GM23338 (cell line): Measurements from ENCODE around the gene FUT2. TPM values are rescaled to one million over a fixed set of nuclear protein-coding genes. Genes with fewer than 3 reads are reported as not detected.
A peak's percentile ranks its signal among the peaks of the same experiment; 100 is the strongest.

ENCODE experiments used
- ATAC-seq: fragments of 200-7000 bp; cut with Tn5 transposase; 3 replicates; pipeline ENCODE4 v1.9.1; 2020
- DNase-seq: peaks from one replicate; pipeline ENCODE4 v3.0.0-alpha.2; 2015; ENCODE audit warnings: low spot score
- H2AFZ ChIP-seq: fragments of 200-600 bp; sonication (generic); 2 replicates; pipeline ENCODE4 v1.8.0; 2016; ENCODE audit warnings: antibody characterized with exemption, mild to moderate bottlenecking, moderate library complexity
- H3F3A ChIP-seq: fragments of 200-600 bp; sonication (generic); replicated peaks from 2 replicates; pipeline ENCODE4 v1.8.0; 2017; ENCODE audit warnings: antibody characterized with exemption, mixed run types, low read depth
- H3K27ac ChIP-seq: fragments of 200-600 bp; sonication (generic); 2 replicates; pipeline ENCODE4 v1.6.1; 2016; ENCODE audit warnings: low read depth
- H3K27me3 ChIP-seq: fragments of 200-600 bp; sonication (generic); 2 replicates; pipeline ENCODE4 v1.8.0; 2016; ENCODE audit warnings: mild to moderate bottlenecking, mixed run types, moderate library complexity; ENCODE audit not compliant: insufficient read depth
- H3K36me3 ChIP-seq: fragments of 200-600 bp; sonication (generic); 2 replicates; pipeline ENCODE4 v1.8.0; 2016; ENCODE audit warnings: mild to moderate bottlenecking; ENCODE audit not compliant: insufficient read depth
- H3K4me1 ChIP-seq: fragments of 200-600 bp; sonication (generic); 2 replicates; pipeline ENCODE4 v1.8.0; 2016; ENCODE audit warnings: mild to moderate bottlenecking, moderate library complexity; ENCODE audit not compliant: insufficient read depth
- H3K4me2 ChIP-seq: fragments of 200-600 bp; sonication (generic); 2 replicates; pipeline ENCODE4 v1.7.1; 2017; ENCODE audit warnings: mixed run types
- H3K4me3 ChIP-seq: fragments of 200-600 bp; sonication (generic); 2 replicates; pipeline ENCODE4 v1.6.1; 2016; ENCODE audit warnings: mixed run types
- H3K79me2 ChIP-seq: fragments of 200-600 bp; sonication (generic); replicated peaks from 2 replicates; pipeline ENCODE4 v1.8.0; 2017; ENCODE audit warnings: mild to moderate bottlenecking; ENCODE audit not compliant: insufficient read depth
- H3K9me2 ChIP-seq: fragments of 200-600 bp; sonication (generic); 2 replicates; pipeline ENCODE4 v1.8.0; 2017; ENCODE audit not compliant: insufficient read depth
- H4K20me1 ChIP-seq: fragments of 200-600 bp; sonication (generic); replicated peaks from 2 replicates; pipeline ENCODE4 v1.8.0; 2017; ENCODE audit warnings: mild to moderate bottlenecking; ENCODE audit not compliant: insufficient read depth
- H3K27ac Mint-ChIP-seq: 2 replicates; pipeline ENCODE4 v1.8.0; 2020; ENCODE audit warnings: inconsistent platforms, mild to moderate bottlenecking, moderate library complexity, mixed read lengths
- H3K27me3 Mint-ChIP-seq: 3 replicates; pipeline ENCODE4 v1.8.0; 2022; ENCODE audit warnings: low read depth, mild to moderate bottlenecking, moderate library complexity, mixed read lengths, inconsistent platforms; ENCODE audit not compliant: insufficient read depth, poor library complexity
- H3K36me3 Mint-ChIP-seq: 3 replicates; pipeline ENCODE4 v1.8.0; 2021; ENCODE audit warnings: low read depth, mild to moderate bottlenecking, inconsistent platforms, moderate library complexity, mixed read lengths
- H3K4me1 Mint-ChIP-seq: 3 replicates; pipeline ENCODE4 v1.8.0; 2020; ENCODE audit warnings: mild to moderate bottlenecking, inconsistent platforms, mixed read lengths
- H3K4me3 Mint-ChIP-seq: 3 replicates; pipeline ENCODE4 v1.8.0; 2021; ENCODE audit warnings: moderate library complexity, mild to moderate bottlenecking, inconsistent platforms, mixed read lengths
- H3K9me3 Mint-ChIP-seq: 3 replicates; pipeline ENCODE4 v1.8.0; 2020; ENCODE audit warnings: moderate library complexity, mild to moderate bottlenecking, inconsistent platforms, mixed read lengths
- EZH2 ChIP-seq: fragments of 200-600 bp; sonication (generic); IDR thresholded peaks from one replicate; pipeline ENCODE4 v1.8.0; 2017; ENCODE audit warnings: antibody characterized with exemption, mild to moderate bottlenecking, low read depth; ENCODE audit not compliant: unreplicated experiment
- POLR2AphosphoS5 ChIP-seq: IDR thresholded peaks from 2 replicates; pipeline ENCODE4 v1.6.1; 2016; ENCODE audit warnings: antibody characterized with exemption, low read depth
- polyA plus RNA-seq: library from polyadenylated mRNA; unstranded; fragments of >200 nt; fragmentation: Nextera tagmentation; extraction: Ambion mirVana; gene quantifications from 2 replicates; pipeline ENCODE4 v1.2.1, GENCODE V29; 2016
- total RNA-seq: library from RNA; depleted of rRNA; stranded (reverse); fragments of >200 nt; shearing (Covaris generic); gene quantifications from 2 replicates; pipeline ENCODE4 v1.2.3, GENCODE V29; 2014
- TF ChIP-seq, protein P1 (sequence below): IDR thresholded peaks from one replicate; pipeline ENCODE4 v1.6.1; 2018; ENCODE audit warnings: antibody characterized with exemption; ENCODE audit not compliant: unreplicated experiment
- TF ChIP-seq, protein P2 (sequence below), 2 experiments: fragments of 200-600 bp in 1 of 2; sonication (generic) in 1 of 2; conservative IDR thresholded peaks; 2 replicates each; pipeline versions ENCODE4 v1.5.1 to v1.6.1; 2016 to 2017; ENCODE audit warnings: antibody characterized with exemption in 2 of 2, low read depth in 2 of 2, mild to moderate bottlenecking in 2 of 2, moderate library complexity in 1 of 2

The FUT2 gene
- total and polyA plus RNA-seq, 2 experiments from 2014 or later, result 5.0 to 5.6 TPM

DNA sequence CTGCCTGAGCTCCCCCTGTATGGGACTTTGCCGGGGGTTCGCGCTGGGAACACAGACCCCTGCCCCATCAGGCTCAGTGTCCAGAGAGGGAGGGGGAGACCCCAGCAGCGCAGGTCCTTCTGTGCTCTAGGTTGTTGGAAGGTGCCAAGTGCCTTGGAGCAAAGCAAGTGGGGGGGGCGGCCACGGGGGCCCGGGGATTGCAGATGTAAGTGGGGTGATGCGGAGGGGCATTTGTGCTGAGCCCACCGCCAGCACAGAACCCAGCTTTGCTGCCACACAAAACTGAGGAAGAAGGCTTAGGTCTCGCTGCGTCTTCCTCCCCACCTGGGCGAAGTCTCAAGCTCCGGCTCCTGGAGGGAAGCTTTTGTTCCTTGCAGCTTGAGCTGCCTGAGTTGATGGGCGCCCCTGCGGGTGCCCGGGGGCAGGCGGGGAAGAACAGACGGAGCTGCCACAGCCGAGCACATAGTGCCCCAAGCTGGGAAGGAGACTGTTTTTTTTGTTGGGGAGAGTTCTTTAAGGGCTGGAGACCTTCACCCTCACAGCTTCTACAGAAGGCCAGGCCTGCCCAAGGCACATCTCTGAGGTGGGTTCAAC is 21.5 kb upstream of the FUT2 start (continued):
- TF ChIP-seq, protein P1, sequence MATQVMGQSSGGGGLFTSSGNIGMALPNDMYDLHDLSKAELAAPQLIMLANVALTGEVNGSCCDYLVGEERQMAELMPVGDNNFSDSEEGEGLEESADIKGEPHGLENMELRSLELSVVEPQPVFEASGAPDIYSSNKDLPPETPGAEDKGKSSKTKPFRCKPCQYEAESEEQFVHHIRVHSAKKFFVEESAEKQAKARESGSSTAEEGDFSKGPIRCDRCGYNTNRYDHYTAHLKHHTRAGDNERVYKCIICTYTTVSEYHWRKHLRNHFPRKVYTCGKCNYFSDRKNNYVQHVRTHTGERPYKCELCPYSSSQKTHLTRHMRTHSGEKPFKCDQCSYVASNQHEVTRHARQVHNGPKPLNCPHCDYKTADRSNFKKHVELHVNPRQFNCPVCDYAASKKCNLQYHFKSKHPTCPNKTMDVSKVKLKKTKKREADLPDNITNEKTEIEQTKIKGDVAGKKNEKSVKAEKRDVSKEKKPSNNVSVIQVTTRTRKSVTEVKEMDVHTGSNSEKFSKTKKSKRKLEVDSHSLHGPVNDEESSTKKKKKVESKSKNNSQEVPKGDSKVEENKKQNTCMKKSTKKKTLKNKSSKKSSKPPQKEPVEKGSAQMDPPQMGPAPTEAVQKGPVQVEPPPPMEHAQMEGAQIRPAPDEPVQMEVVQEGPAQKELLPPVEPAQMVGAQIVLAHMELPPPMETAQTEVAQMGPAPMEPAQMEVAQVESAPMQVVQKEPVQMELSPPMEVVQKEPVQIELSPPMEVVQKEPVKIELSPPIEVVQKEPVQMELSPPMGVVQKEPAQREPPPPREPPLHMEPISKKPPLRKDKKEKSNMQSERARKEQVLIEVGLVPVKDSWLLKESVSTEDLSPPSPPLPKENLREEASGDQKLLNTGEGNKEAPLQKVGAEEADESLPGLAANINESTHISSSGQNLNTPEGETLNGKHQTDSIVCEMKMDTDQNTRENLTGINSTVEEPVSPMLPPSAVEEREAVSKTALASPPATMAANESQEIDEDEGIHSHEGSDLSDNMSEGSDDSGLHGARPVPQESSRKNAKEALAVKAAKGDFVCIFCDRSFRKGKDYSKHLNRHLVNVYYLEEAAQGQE, result no peak
- TF ChIP-seq POLR2AphosphoS5, result no peak

DNA sequence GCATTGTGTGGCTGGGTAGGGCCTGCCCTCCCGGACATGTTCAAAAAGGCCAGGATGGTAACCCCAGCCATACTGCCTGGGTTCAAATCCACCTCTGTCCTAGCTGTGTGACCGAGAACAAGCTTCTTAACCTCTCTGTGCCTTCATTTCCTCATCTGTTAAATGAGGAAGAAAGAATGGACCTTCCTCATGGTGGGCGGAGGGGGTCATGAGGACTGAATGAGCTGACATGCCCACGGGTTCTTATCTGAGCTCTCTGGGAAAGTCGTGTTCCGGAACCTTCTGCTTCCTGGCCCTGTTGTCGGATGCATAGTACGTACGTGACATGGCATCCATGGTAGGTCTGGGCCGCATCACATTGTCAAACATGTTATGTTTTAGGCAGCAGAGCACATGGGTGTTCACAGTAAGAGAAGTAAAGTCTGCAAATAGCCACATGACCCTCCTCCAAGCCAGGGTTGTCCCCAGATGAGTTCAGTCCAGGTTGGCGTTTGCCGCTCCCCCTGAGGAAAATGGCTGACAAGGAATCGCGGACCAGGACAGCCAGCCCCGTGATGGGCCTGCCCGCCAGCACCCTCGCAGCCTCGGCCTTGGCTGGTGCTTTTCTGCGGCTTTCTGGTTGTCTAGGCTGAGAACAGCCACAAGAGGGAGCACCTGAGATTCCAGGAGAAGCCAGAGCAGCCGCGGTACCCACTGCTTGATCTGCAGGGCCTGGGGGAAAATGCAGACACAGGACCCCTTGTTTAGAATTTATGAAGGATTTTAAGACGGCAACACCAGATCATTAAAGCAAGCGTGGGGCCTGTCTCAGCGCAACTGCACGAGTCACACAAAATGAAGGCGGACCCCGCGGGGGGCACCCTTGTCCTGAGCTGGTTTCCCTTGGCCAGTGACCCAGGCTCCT is 20.6 kb upstream of the FUT2 start:
- Histone ChIP-seq H3K4me2 (peak overlapping the region; percentile 75; the same call in 1 of the 2 replicates), H3K79me2 (no peaks in the 10 kb centered on the region), H3K36me3 (no peaks in the 10 kb centered on the region), H3K27me3 (no peaks in the 10 kb centered on the region), H3K9me2 (no peaks in the 10 kb centered on the region), H3K4me3 (no peak overlapping the region; the same call in 1 of the 2 replicates), H4K20me1 (no peaks in the 10 kb centered on the region), H3K27ac (no peak overlapping the region), H3K4me1 (peaks cover 23% of the 10 kb centered on the region), H2AFZ (peak overlapping the region; percentile 96; the same call in 1 of the 2 replicates), H3F3A (no peaks in the 10 kb centered on the region)
- peak; percentile 97 for DNase-seq
- H3K27ac Mint-ChIP-seq, result 0 out of 2 replicates have a peak overlapping the region, but pooled peaks have one; percentile 27
- peaks cover 23% of the 10 kb centered on the region for H3K27me3 Mint-ChIP-seq
- ATAC-seq, result peak; percentile 79
- H3K9me3 Mint-ChIP-seq, result no peaks in the 10 kb centered on the region
- TF ChIP-seq EZH2, result no peak
- TF ChIP-seq, protein P2, sequence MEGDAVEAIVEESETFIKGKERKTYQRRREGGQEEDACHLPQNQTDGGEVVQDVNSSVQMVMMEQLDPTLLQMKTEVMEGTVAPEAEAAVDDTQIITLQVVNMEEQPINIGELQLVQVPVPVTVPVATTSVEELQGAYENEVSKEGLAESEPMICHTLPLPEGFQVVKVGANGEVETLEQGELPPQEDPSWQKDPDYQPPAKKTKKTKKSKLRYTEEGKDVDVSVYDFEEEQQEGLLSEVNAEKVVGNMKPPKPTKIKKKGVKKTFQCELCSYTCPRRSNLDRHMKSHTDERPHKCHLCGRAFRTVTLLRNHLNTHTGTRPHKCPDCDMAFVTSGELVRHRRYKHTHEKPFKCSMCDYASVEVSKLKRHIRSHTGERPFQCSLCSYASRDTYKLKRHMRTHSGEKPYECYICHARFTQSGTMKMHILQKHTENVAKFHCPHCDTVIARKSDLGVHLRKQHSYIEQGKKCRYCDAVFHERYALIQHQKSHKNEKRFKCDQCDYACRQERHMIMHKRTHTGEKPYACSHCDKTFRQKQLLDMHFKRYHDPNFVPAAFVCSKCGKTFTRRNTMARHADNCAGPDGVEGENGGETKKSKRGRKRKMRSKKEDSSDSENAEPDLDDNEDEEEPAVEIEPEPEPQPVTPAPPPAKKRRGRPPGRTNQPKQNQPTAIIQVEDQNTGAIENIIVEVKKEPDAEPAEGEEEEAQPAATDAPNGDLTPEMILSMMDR (conservative IDR thresholded peaks at IDR 0.05; ENCODE audit: low read depth in 2 of 2), result peak; percentile 84 to 90
- no peaks in the 10 kb centered on the region for H3K36me3 Mint-ChIP-seq
- H3K4me3 Mint-ChIP-seq, result peak overlapping the region; percentile 33; the same call in 1 of the 3 replicates
- peaks cover 33% of the 10 kb centered on the region for H3K4me1 Mint-ChIP-seq

DNA sequence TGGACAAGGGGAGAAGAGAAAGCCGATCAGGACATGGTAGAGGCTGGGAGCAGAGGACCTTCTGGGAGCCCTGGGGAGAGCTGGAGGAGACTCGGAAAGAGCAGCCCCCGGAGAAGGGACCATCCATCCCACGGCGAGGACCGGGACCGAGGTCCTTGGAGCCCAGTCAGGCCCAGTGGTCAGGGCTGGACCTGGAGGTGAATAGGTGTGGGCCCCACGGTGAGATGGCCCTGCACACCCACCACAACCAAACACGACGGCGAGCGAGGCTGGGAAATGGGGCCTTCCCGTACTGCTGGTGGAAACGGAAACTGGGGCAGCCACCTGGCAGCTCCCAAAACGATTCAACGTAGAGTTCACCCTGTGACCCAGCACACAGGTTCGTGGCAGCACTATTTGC is 19.3 kb upstream of the FUT2 start:
- H3K4me2 ChIP-seq, result no peak overlapping the region
- Mint-ChIP-seq H3K4me1 (peaks cover 28% of the 10 kb centered on the region), H3K4me3 (no peak overlapping the region), H3K36me3 (no peaks in the 10 kb centered on the region), H3K27me3 (peaks cover 23% of the 10 kb centered on the region), H3K27ac (no peak overlapping the region), H3K9me3 (no peaks in the 10 kb centered on the region)
- DNase-seq, result no peak
- H4K20me1 ChIP-seq, result no peaks in the 10 kb centered on the region
- H2AFZ ChIP-seq, result no peak overlapping the region
- H3K27me3 ChIP-seq, result no peaks in the 10 kb centered on the region
- H3K4me3 ChIP-seq, result no peak overlapping the region
- H3K27ac ChIP-seq, result no peak overlapping the region
- H3K9me2 ChIP-seq, result no peaks in the 10 kb centered on the region
- no peaks in the 10 kb centered on the region for H3K79me2 ChIP-seq
- no peak for ATAC-seq
- H3K36me3 ChIP-seq, result no peaks in the 10 kb centered on the region
- no peaks in the 10 kb centered on the region for H3F3A ChIP-seq
- H3K4me1 ChIP-seq, result peaks cover 23% of the 10 kb centered on the region
- TF ChIP-seq, protein P1, result no peak
